Body of pancreas (tissue), 4 donors: ENCODE results near the gene PLXDC2. TPM values are rescaled to one million over a fixed set of nuclear protein-coding genes. Genes with fewer than 3 reads are reported as not detected.

Experiments
- ATAC-seq: fragments of 150-250 bp; one replicate; pipeline ENCODE4 v1.9.1; 2016
- DNase-seq, 4 donors: peaks; one replicate each; pipeline ENCODE4 v3.0.0-alpha.2; 2019
- H3K27ac ChIP-seq, 4 donors: fragments of 200-600 bp; sonication (generic); 1 replicate in 3 of 4; 2 replicates in 1 of 4; pipeline versions ENCODE4 v1.5.1 to v1.6.1; 2016 to 2019; ENCODE audit warnings: mild to moderate bottlenecking in 1 of 4, mixed read lengths in 1 of 4, moderate library complexity in 1 of 4
- H3K27me3 ChIP-seq, 2 donors: fragments of 200-600 bp; sonication (generic); one replicate each; pipeline ENCODE4 v1.6.0; 2016; ENCODE audit warnings: mild to moderate bottlenecking in 1 of 2
- H3K36me3 ChIP-seq, 2 donors: fragments of 200-600 bp; sonication (generic); replicated peaks in 1 of 2; 2 replicates each; pipeline ENCODE4 v1.5.1; 2016; ENCODE audit warnings: low read depth in 2 of 2; ENCODE audit not compliant: insufficient read depth in 1 of 2
- H3K4me1 ChIP-seq: fragments of 200-600 bp; sonication (generic); one replicate; pipeline ENCODE4 v1.6.0; 2016
- H3K4me3 ChIP-seq, 2 donors: fragments of 200-600 bp; sonication (generic); 1 replicate in 1 of 2; 2 replicates in 1 of 2; pipeline ENCODE4 v1.5.1; 2016 to 2019
- H3K9me3 ChIP-seq, 3 donors: fragments of 200-600 bp; sonication (generic); 1 replicate in 2 of 3; 2 replicates in 1 of 3; pipeline ENCODE4 v1.5.1; 2016
- CTCF ChIP-seq, 7 experiments: fragments of 450-650 bp in 4 of 7; fragments of 200-600 bp in 3 of 7; sonication (generic) in 3 of 7; IDR thresholded peaks; one replicate each; pipeline ENCODE4 v1.5.1; 2016 to 2019; ENCODE audit warnings: antibody characterized with exemption in 7 of 7
- POLR2A ChIP-seq, 3 donors: fragments of 450-650 bp; IDR thresholded peaks; one replicate each; pipeline ENCODE4 v1.6.1; 2016; ENCODE audit warnings: antibody characterized with exemption in 3 of 3, mild to moderate bottlenecking in 2 of 3
- WGBS, 2 donors: methylation state at CpG; one replicate each; pipeline ENCODE4 v1.1.5; 2017; 5-methylcytosine and 5-hydroxymethylcytosine counted together
- intact Hi-C: fragments of 100-400 bp; cut with DNase I; formaldehyde crosslinking; loops from one replicate; pipeline ENCODE4 v1.15.1; 2023
- total RNA-seq, 2 donors: library from RNA; depleted of rRNA; stranded (reverse); fragments of >200 nt; gene quantifications; one replicate each; pipeline ENCODE4 v1.1.0, GENCODE V29; 2016

Gene PLXDC2
- total RNA-seq, 2 donors from 2014 or later = 8.2 to 13.5 TPM

GRCh38 chr10:20158086-20158485 lies 341.9 kb downstream of the PLXDC2 start:
- intact Hi-C loops = no loop called here
- no peak for ATAC-seq
- H3K27me3 ChIP-seq = no peaks in the 10 kb centered on the region
- 74% methylated on average over 4 of the region's 4 CpGs for WGBS, 2 donors
- no peaks in the 10 kb centered on the region for H3K9me3 ChIP-seq
- no peaks in the 10 kb centered on the region for H3K4me1 ChIP-seq
- H3K36me3 ChIP-seq = no peaks in the 10 kb centered on the region
- no peak overlapping the region for H3K27ac ChIP-seq
- no peak overlapping the region for H3K4me3 ChIP-seq
- DNase-seq = no peak
- TF ChIP-seq POLR2A (IDR thresholded peaks at IDR 0.05) (no peak), CTCF (IDR thresholded peaks at IDR 0.05) (no peak)

DNA sequence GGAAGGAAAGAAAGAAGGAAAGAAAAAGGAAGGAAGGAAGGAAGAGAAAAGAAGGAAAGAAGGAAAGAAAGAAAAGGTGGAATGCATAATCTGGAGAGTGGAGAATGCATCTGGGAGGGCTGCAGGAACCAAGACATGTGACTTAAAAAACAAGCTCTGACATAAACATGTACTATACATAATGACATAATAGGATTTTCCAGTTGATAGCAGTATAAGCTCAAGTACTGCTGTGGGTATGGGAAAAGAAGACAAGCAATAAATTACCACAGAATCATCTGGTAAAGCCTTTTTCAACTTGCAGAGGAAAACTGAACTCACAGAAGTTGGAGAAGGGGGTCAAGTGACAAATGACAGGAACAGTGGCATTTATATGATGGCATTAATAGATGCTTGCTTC lies 345.9 kb downstream of the PLXDC2 start:
- H3K36me3 ChIP-seq = no peaks in the 10 kb centered on the region
- TF ChIP-seq CTCF (IDR thresholded peaks at IDR 0.05) (no peak), POLR2A (IDR thresholded peaks at IDR 0.05) (no peak)
- H3K27ac ChIP-seq = no peak overlapping the region
- H3K9me3 ChIP-seq = no peaks in the 10 kb centered on the region
- DNase-seq = no peak
- ATAC-seq = no peak
- no peak overlapping the region for H3K4me3 ChIP-seq
- intact Hi-C loops = no loop called here
- H3K27me3 ChIP-seq = no peaks in the 10 kb centered on the region
- H3K4me1 ChIP-seq = no peaks in the 10 kb centered on the region

- intact Hi-C loops = no loop called here
- ATAC-seq = no peak
- Histone ChIP-seq H3K27me3 (no peaks in the 10 kb centered on the region), H3K4me1 (no peaks in the 10 kb centered on the region), H3K4me3 (no peak overlapping the region), H3K36me3 (no peaks in the 10 kb centered on the region), H3K27ac (no peak overlapping the region), H3K9me3 (no peaks in the 10 kb centered on the region)
- DNase-seq = no peak
- whole genome bisulfite sequencing, 2 donors = 60 to 65% methylated on average over 5 of the region's 5 CpGs
- TF ChIP-seq POLR2A (IDR thresholded peaks at IDR 0.05) (no peak), CTCF (IDR thresholded peaks at IDR 0.05) (no peak)
Observed at GRCh38 chr10:20166096-20166675, 350.0 kb downstream of the PLXDC2 start.

- WGBS, 2 donors = 81 to 82% methylated on average over 2 of the region's 2 CpGs
- DNase-seq (no peak), ATAC-seq (no peak)
- H3K4me1 ChIP-seq = no peaks in the 10 kb centered on the region
- no peak overlapping the region for H3K4me3 ChIP-seq
- H3K9me3 ChIP-seq = no peaks in the 10 kb centered on the region
- H3K27me3 ChIP-seq = no peaks in the 10 kb centered on the region
- TF ChIP-seq POLR2A (IDR thresholded peaks at IDR 0.05) (no peak), CTCF (IDR thresholded peaks at IDR 0.05) (no peak)
- no peaks in the 10 kb centered on the region for H3K36me3 ChIP-seq
- intact Hi-C loops = no loop called here
- no peak overlapping the region for H3K27ac ChIP-seq
Observed at GRCh38 chr10:20170661-20171060, 354.4 kb downstream of the PLXDC2 start.

DNA sequence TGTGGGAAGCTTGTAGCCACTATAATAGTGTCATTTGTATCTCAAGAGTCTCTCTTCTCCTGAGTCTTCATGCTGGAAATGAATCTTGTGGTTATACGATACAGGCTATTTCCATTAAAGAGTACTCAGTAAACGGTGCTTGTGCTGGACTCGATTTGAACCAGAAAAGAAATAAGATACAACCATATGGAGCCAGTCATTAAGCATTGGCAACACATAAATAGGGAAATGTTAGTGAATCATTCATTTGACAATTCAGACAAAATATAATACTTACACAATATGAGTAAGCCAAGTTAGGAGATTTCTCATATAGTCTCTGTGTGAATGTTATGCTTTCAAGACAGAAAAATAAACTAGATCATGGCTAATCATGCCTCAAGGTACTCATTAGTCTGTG lies 356.8 kb downstream of the PLXDC2 start:
- no peaks in the 10 kb centered on the region for H3K27me3 ChIP-seq
- H3K4me3 ChIP-seq = no peak overlapping the region
- no peak overlapping the region for H3K27ac ChIP-seq
- intact Hi-C loops = no loop called here
- no peaks in the 10 kb centered on the region for H3K4me1 ChIP-seq
- no peaks in the 10 kb centered on the region for H3K36me3 ChIP-seq
- DNase-seq (no peak), ATAC-seq (no peak)
- WGBS, 2 donors = 54 to 76% methylated on average over 3 of the region's 3 CpGs
- no peak for TF ChIP-seq CTCF (IDR thresholded peaks at IDR 0.05)
- TF ChIP-seq POLR2A (IDR thresholded peaks at IDR 0.05) = no peak
- H3K9me3 ChIP-seq = no peaks in the 10 kb centered on the region
